GM19467 (cell line): ENCODE results near the gene TARS3.

Source experiments
- ATAC-seq: cut with Tn5 transposase; IDR thresholded peaks from one replicate; pipeline ENCODE4 v1.9.1; 2021; ENCODE audit warnings: mild to moderate bottlenecking, moderate library complexity; ENCODE audit not compliant: unreplicated experiment

The TARS3 gene

DNA sequence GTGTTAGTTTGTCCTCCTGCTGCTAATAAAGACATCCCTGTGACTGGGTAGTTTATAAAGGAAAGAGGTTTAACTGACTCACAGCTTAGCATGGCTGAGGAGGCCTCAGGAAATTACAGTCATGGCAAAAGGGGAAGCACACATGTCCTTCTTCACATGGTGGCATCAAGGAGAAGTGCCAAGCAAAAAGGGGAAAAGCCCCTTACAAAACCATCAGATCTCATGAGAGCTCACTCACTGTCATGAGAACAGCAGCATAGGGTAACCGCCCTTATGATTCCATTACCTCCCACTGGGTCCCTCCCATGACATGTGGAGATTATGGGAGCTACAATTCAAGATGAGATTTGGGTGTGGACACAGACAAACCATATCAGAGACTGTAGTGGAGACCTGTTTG lies 99.1 kb downstream of the TARS3 start:
- ATAC-seq: no peak

- no peak for ATAC-seq
These were observed 100.6 kb downstream of the TARS3 start for GRCh38 chr15:101623367-101624304.

- no peak for ATAC-seq
These were observed 102.3 kb downstream of the TARS3 start for GRCh38 chr15:101621961-101622360.

GRCh38 chr15:101620671-101621070 lies 103.6 kb downstream of the TARS3 start:
- no peak for ATAC-seq

DNA sequence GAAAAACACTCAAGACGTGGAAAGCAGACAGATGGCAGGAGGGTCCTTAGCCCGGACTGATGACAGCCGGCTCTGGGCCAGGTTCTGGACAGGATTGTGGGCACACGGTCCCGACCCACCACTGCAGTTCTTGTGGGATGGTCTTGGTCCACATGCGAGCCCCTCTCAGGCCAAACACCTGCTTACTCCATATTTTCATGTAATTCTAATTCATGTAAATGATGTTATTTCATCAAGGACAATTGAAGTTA lies 104.7 kb downstream of the TARS3 start:
- ATAC-seq: no peak

DNA sequence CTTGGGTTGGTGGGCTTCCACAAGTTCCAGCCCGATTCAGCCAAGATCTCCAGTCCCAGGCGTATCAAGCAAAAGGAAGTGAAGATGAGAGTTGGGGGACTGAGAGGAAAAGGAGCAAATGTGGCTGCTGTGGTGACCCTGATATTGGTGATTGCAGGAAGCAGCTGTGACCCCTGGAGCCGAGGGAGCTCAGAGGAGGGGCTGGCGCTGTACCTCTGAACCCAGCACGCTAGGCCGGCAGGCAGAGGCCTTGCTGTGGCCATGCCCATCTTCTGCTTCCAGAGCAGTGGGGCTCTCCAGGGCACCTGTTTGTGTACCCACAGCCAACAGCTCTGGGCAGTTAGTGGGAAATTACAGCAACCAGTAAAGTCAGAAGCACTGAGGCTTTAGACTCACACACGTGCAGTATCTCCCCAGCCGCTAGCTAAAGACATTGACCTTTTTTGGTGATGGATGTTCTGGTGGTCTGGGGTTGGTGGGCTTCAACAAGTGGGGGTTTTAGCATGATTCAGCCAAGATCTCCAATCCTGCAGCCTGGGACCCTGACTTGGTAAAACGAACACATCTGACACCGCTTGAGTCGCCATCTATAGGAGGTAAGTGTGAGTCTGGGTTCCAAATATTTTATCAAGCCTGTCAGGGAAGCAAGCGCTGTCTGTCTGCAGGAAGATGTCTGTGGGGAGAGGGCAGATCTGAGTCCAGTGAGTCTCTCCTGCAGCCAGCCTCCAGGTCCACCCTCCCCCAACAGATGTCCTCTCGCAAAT lies 105.2 kb downstream of the TARS3 start:
- no peak for ATAC-seq

- ATAC-seq: no peak
These were observed 106.2 kb downstream of the TARS3 start for GRCh38 chr15:101618076-101618475.

DNA sequence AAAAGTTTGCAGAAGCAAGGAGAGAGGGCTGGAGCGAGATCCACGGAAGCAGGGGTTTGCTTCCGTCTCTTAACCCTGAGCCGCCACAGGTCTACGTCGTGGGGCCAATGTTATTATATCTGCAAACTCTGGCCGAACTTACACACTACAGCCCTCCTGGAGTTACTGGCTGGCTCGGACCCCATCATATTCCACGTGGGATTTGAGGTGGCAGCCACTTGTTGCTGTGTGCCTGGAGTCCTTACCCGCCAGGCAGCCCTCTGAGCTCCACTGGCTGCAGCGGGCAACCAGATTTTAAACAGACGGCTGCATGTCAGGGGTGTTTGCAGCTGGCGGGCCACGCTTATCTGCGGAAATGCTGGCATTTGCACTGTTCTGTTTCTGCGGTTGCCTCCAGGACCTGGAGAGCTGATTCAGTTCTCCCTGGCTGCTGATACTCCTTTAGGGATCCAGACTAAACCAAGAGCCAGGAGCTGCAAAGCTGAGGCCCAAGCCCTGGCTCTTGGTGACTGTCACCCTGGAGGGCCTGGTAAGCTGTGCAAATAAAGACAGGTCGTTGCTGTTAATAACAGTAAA lies 106.8 kb downstream of the TARS3 start:
- no peak for ATAC-seq

GRCh38 chr15:101615986-101616848 lies 108.1 kb downstream of the TARS3 start:
- no peak for ATAC-seq

- no peak for ATAC-seq
These were observed 108.8 kb downstream of the TARS3 start for GRCh38 chr15:101615414-101615985.

GRCh38 chr15:101614761-101615160 lies 109.5 kb downstream of the TARS3 start:
- ATAC-seq: no peak

GRCh38 chr15:101614001-101614585 lies 110.2 kb downstream of the TARS3 start:
- no peak for ATAC-seq

DNA sequence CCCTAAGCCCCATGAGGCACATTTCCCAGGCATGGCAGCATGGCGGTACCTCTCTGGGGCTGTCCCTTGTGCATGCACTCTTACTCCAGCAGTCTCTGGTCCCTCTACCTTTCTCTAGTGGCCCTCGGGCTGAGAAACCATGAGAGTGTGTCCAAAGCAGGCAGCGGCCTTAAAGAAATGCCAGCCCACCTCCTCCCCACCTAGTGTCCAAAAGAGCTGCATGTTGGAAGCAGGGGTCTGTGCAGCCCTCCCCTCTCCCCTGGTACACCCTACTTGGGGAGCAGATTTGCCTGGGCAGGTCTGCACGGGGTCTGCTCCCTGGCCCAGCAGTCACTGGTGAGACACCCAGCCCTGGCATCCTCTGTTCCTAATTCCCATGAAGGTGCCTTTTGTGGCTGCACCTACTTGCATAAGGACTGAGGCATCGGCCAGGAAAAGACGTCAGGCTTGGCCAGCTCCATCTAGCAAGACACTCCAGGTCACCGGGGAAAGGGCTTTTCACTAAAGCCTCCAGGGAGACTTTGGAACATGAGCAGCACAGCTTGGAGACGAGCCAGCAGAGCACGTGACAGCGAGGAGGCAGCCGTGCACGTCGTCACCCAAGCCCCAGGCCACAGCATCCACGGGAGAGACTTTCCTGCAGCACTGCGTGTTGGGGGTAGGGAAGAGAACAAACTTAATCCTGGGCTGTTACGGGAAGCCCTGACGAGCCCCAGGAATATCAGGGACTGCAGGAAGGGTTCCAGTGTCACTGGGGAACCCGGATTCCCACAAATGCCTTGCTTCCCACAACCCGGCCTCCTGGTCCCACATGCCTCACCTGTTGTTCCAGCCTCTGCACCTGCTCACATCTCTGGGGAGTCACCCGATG lies 110.9 kb downstream of the TARS3 start:
- no peak for ATAC-seq

GRCh38 chr15:101612676-101613075 lies 111.6 kb downstream of the TARS3 start:
- ATAC-seq: no peak

- ATAC-seq: no peak
These were observed 112.5 kb downstream of the TARS3 start for GRCh38 chr15:101611580-101612299.

DNA sequence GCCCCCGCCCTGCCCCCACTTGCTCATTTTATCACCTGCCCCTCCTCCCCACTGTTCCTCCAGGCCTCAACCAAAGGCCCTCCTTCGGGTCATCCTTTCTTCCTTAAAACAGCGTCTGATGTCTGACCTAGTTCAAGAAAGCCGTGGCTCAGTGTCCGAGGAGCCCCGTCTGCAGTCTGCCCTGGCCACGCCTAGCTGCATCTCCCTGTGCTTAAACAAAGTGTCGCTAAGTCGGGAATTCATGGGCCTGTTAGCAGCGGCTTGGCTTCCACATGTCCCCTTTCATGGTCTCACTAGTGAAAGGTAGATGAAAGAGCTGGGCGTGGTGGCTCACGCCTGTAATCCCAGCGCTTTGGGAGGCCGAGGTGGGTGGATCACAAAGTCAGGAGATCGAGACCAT lies 113.3 kb downstream of the TARS3 start:
- no peak for ATAC-seq

DNA sequence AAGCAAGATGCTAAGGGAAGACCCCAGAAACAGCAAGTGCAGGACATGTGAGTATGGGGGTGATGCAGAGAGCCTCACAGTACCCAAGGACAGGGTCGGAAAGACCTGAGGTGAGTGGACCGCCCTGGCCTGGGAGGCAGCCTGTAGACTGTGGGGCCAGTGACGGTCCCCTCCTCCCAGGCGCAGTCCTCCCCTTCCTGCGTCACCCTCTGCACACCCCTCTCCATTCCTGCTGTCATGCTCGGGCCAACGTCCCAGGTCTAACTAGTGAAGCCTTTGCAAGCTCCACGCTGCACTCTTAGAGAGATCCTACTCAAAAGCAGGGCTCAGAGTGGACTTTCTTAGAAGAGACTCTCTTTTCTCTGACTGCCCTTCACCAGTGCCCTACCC lies 113.7 kb downstream of the TARS3 start:
- ATAC-seq: no peak

- no peak for ATAC-seq
These were observed 114.3 kb downstream of the TARS3 start for GRCh38 chr15:101609742-101610610.
